ENCODE measurements around the gene KIT.

Gene KIT

GRCh38 chr4:54750341-54750740 is 92.6 kb downstream of the KIT start:
- DNase-seq: no peak

- no peak for DNase-seq
These were observed 96.6 kb downstream of the KIT start for GRCh38 chr4:54754394-54754793.

GRCh38 chr4:54764476-54764875 is 106.7 kb downstream of the KIT start:
- DNase-seq: no peak

- no peak for DNase-seq
These were observed 109.6 kb downstream of the KIT start for GRCh38 chr4:54767376-54767775.

GRCh38 chr4:54773022-54773421 is 115.3 kb downstream of the KIT start:
- DNase-seq: no peak

- no peak for DNase-seq
These were observed 121.3 kb downstream of the KIT start for GRCh38 chr4:54779036-54779435.

- DNase-seq: no peak
These were observed 121.9 kb downstream of the KIT start for GRCh38 chr4:54779476-54780148.

- no peak for DNase-seq
These were observed 122.4 kb downstream of the KIT start for GRCh38 chr4:54780149-54780495.

GRCh38 chr4:54781756-54782155 is 124.0 kb downstream of the KIT start:
- DNase-seq: no peak

GRCh38 chr4:54783402-54784110 is 125.8 kb downstream of the KIT start:
- DNase-seq: peak; percentile 24

GRCh38 chr4:54784161-54784671 is 126.5 kb downstream of the KIT start:
- DNase-seq: peak; percentile 80
